Measurements from ENCODE around the gene HIVEP1. TPM values are rescaled to one million over a fixed set of nuclear protein-coding genes. Genes with fewer than 3 reads are reported as not detected.

The HIVEP1 gene
- total RNA-seq, 1 donor from 2014 or later, result 25.7 TPM

DNA sequence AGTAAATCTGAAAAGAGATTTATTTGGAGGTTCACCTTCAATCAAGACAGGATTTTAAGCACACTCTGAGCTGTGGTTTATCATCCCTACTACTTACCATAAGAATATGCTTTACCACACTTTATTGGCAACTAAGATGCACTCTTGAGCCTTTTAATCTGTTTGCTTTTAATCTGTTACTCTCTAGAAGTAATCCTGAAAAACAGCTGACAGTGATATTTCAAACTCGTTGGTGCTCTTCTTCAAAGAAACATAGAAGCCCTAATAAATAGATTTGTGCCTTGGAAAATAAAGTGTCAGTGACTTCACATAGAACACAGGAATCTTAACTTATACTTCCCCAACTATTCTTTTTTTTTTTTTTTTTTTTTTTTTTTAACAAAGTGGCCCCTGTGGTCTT is 102.9 kb downstream of the HIVEP1 start:
- Histone ChIP-seq H3K27ac (no peak overlapping the region), H3K9me3 (no peaks in the 10 kb centered on the region), H3K4me3 (no peak overlapping the region), H3K27me3 (no peaks in the 10 kb centered on the region), H3K36me3 (peaks cover under 1% of the 10 kb centered on the region), H3K4me1 (no peaks in the 10 kb centered on the region)
- DNase-seq, result no peak
- intact Hi-C loops (cut with DNase I), result no loop called here
- TF ChIP-seq, protein P1, sequence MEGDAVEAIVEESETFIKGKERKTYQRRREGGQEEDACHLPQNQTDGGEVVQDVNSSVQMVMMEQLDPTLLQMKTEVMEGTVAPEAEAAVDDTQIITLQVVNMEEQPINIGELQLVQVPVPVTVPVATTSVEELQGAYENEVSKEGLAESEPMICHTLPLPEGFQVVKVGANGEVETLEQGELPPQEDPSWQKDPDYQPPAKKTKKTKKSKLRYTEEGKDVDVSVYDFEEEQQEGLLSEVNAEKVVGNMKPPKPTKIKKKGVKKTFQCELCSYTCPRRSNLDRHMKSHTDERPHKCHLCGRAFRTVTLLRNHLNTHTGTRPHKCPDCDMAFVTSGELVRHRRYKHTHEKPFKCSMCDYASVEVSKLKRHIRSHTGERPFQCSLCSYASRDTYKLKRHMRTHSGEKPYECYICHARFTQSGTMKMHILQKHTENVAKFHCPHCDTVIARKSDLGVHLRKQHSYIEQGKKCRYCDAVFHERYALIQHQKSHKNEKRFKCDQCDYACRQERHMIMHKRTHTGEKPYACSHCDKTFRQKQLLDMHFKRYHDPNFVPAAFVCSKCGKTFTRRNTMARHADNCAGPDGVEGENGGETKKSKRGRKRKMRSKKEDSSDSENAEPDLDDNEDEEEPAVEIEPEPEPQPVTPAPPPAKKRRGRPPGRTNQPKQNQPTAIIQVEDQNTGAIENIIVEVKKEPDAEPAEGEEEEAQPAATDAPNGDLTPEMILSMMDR (IDR thresholded peaks at IDR 0.05), result no peak
- ATAC-seq, result no peak

DNA sequence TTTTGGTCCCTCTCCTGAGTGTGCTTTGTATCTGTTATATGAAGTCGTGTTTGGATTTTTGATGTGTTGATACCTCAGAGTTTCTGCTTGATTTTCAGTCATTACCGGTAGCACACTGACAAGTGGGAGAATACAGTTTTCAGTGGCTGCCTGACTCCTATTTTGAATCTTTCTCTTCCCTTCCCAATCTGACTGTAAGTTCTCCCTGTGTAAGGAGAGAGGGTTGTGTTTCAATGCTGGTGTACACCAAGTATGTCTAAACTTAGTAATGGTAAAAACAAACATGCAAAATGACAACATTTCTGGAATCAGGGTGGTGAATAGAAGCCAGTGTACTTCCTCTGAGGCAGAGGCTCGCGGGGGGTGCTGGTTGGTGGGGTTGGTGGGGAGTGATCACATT is 103.4 kb downstream of the HIVEP1 start:
- intact Hi-C loops (cut with DNase I), result no loop called here
- no peak overlapping the region for H3K4me3 ChIP-seq
- peaks cover 5% of the 10 kb centered on the region for H3K36me3 ChIP-seq
- no peak for DNase-seq
- H3K27me3 ChIP-seq, result no peaks in the 10 kb centered on the region
- ATAC-seq, result no peak
- H3K9me3 ChIP-seq, result no peaks in the 10 kb centered on the region
- H3K4me1 ChIP-seq, result no peaks in the 10 kb centered on the region
- no peak overlapping the region for H3K27ac ChIP-seq
- TF ChIP-seq, protein P1 (IDR thresholded peaks at IDR 0.05), result no peak

DNA sequence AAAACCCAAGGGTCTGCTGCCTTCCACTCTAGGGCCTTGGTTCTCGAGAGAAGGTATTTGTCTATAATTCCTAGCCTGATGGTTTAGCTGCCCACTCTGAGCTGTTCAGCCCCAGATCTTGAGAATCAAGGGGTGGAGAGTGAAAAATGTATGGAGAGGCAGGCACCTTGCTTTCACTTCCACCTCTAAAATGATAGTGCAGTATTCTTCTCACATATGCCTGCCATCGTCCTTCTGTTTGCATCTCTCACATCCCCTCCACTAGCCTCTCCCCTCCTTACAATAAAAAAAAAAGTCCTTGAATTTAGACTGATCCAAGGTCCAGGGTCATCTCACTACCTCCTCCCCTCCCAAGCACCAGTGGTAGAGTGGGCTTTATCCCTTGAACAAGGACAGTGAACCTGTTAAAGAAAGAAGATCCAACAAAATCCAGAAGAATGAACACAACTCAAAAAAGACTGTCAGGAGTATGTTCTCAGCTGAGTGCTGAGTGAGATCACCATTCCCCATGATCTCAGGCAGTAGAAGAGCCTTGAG is 104.2 kb downstream of the HIVEP1 start:
- H3K4me1 ChIP-seq, result no peaks in the 10 kb centered on the region

DNA sequence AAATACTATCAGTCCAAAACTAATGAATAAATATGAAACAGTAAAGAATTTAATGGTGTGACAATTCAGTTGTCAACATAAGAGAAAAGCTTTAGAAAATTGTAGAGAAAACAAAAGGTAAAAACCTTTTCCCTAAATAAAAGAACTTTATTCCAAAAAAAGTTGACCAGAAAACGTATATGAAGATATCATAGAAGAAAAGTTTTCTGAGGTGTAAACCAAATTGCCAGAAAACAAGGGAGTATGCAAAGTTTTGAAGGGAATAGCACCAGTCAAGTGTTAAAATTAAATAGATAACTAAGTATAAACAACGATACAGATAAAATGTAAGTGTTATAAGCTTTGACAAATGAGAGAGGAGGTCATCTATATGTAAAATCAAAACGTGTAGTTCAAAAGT is 104.9 kb downstream of the HIVEP1 start:
- Histone ChIP-seq H3K36me3 (peaks cover 20% of the 10 kb centered on the region), H3K4me1 (no peaks in the 10 kb centered on the region)
- TF ChIP-seq, protein P1 (IDR thresholded peaks at IDR 0.05), result no peak

More for the DNA sequence above, 104.2 kb downstream of the HIVEP1 start:
- no peaks in the 10 kb centered on the region for H3K9me3 ChIP-seq
- TF ChIP-seq, protein P1 (IDR thresholded peaks at IDR 0.05), result no peak
- H3K27ac ChIP-seq, result no peak overlapping the region
- intact Hi-C loops (cut with DNase I), result no loop called here
- no peak overlapping the region for H3K4me3 ChIP-seq
- no peaks in the 10 kb centered on the region for H3K27me3 ChIP-seq
- DNase-seq, result no peak
- ATAC-seq, result no peak
- peaks cover 13% of the 10 kb centered on the region for H3K36me3 ChIP-seq

DNA sequence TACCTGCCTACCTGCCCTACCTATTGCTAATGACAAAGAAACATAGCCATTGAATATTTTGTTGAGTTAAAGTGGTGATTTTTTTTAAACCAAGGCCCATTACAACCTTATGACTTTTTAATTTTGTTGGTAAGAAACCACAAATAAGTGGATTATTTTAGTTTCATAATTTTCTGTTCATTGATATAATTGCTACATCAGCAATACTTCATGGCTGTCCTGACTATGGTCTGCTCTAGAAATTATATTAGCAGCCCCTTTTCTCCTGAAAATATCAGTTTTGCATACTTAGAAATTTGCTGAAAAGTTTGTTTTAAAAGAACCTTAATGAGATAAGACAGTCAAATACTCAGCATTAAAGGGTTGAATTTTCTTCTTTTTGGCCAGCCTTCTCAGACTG is 106.5 kb downstream of the HIVEP1 start:
- ATAC-seq, result no peak
- no peak overlapping the region for H3K27ac ChIP-seq
- intact Hi-C loops (cut with DNase I), result no loop called here
- H3K27me3 ChIP-seq, result no peaks in the 10 kb centered on the region
- H3K9me3 ChIP-seq, result no peaks in the 10 kb centered on the region
- no peak overlapping the region for H3K4me3 ChIP-seq
- no peak for DNase-seq
- H3K36me3 ChIP-seq, result peaks cover 20% of the 10 kb centered on the region
- H3K4me1 ChIP-seq, result no peaks in the 10 kb centered on the region
- TF ChIP-seq, protein P1 (IDR thresholded peaks at IDR 0.05), result no peak

More for the DNA sequence above, 104.9 kb downstream of the HIVEP1 start:
- Histone ChIP-seq H3K27me3 (no peaks in the 10 kb centered on the region), H3K4me3 (no peak overlapping the region), H3K9me3 (no peaks in the 10 kb centered on the region), H3K27ac (no peak overlapping the region)
- ATAC-seq (no peak), DNase-seq (no peak)
- intact Hi-C loops (cut with DNase I), result no loop called here

DNA sequence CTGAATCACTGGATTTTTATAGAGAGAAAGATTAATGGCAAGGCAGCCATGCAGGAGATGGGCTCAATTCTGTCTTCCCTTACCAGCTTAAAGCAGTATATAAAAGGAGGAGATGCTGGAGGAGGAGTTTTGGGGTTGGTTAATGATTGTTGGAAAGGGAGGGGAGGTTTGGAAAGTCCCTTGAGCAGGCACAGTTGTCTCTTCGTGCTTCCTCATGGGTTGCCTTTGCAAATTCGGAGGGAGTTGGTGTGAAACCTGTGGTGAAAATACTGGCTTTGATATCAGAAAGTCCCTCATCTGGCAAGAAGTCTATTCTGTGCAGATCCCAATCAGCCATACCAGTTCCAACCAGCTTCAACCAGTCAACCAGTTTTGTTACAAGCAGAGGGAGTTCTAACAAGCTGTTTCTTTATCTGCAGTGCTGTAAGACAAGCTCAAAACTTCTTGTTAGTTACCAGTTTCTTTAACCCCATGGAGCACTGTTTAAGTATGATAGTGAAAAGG is 107.0 kb downstream of the HIVEP1 start:
- DNase-seq (no peak), ATAC-seq (no peak)
- Histone ChIP-seq H3K27me3 (no peaks in the 10 kb centered on the region), H3K36me3 (peaks cover 20% of the 10 kb centered on the region), H3K4me1 (no peaks in the 10 kb centered on the region), H3K27ac (no peak overlapping the region), H3K4me3 (no peak overlapping the region), H3K9me3 (no peaks in the 10 kb centered on the region)
- TF ChIP-seq, protein P1 (IDR thresholded peaks at IDR 0.05), result no peak
- intact Hi-C loops (cut with DNase I), result no loop called here

Data from upper lobe of right lung (tissue), 1 donor.